Lower lobe of right lung (tissue), 2 donors: ENCODE data around the gene TPO. TPM values are rescaled to one million over a fixed set of nuclear protein-coding genes. Genes with fewer than 3 reads are reported as not detected.

Experiments used
- ATAC-seq, 2 donors: fragments of 200-7000 bp; cut with Tn5 transposase; one replicate each; pipeline ENCODE4 v1.9.1; 2020 to 2022; ENCODE audit warnings: mild to moderate bottlenecking in 2 of 2, moderate library complexity in 2 of 2
- DNase-seq: peaks from one replicate; pipeline ENCODE4 v3.0.0-alpha.2; 2020
- H3K27ac ChIP-seq: fragments of 200-600 bp; one replicate; pipeline ENCODE4 v1.8.0; 2022
- H3K27me3 ChIP-seq: fragments of 200-600 bp; one replicate; pipeline ENCODE4 v1.8.0; 2022; ENCODE audit warnings: low read depth
- H3K36me3 ChIP-seq: fragments of 200-600 bp; one replicate; pipeline ENCODE4 v1.8.0; 2022; ENCODE audit warnings: mild to moderate bottlenecking
- H3K4me1 ChIP-seq: fragments of 200-600 bp; one replicate; pipeline ENCODE4 v1.8.0; 2022
- H3K4me3 ChIP-seq: fragments of 200-600 bp; one replicate; pipeline ENCODE4 v1.8.0; 2022; ENCODE audit warnings: mild to moderate bottlenecking
- H3K9me3 ChIP-seq: fragments of 200-600 bp; one replicate; pipeline ENCODE4 v1.8.0; 2022
- intact Hi-C: fragments of 100-400 bp; cut with DNase I; formaldehyde crosslinking; loops from one replicate; pipeline ENCODE4 v1.11.0; 2022
- total RNA-seq: library from RNA; stranded (reverse); fragmentation: NEBNext Ultra II Directional; extraction: Animal tissue kit (Norgen Biotek cat#: 25700); gene quantifications from one replicate; pipeline ENCODE4 v1.2.1, GENCODE V29; 2021
- TF ChIP-seq, protein P1 (sequence below): fragments of 200-600 bp; IDR thresholded peaks from one replicate; pipeline ENCODE4 v1.8.0; 2022; ENCODE audit warnings: antibody characterized with exemption, mild to moderate bottlenecking
- donor health status: DM: no; HTN: yes; CAD: no; lungs with severe emphysema.

Gene TPO
- total RNA-seq, 1 donor from 2014 or later = 0.21 TPM

DNA sequence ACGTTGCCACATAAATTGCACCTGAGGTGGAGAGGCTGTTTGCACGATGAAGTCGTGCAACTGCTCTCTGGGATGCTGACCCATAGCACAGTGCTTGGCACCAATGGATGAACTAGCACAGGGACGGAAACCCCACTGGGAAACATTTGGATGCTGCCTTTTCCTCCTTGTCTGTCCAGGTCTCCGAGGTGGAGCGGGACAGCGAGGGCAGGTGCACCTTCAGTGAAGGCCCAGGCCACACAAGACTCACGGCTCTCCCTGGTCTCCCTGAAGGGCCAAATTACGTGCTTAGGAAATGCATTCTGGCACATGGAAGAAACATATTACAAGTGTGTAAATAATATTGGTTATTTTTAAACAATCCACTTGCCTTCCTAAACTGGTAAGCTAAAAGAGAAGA, 70.3 kb downstream of the TPO start:
- no peaks in the 10 kb centered on the region for H3K9me3 ChIP-seq
- no peak overlapping the region for H3K4me3 ChIP-seq
- H3K36me3 ChIP-seq = no peaks in the 10 kb centered on the region
- H3K4me1 ChIP-seq = no peaks in the 10 kb centered on the region
- H3K27me3 ChIP-seq = no peaks in the 10 kb centered on the region
- TF ChIP-seq, protein P1, sequence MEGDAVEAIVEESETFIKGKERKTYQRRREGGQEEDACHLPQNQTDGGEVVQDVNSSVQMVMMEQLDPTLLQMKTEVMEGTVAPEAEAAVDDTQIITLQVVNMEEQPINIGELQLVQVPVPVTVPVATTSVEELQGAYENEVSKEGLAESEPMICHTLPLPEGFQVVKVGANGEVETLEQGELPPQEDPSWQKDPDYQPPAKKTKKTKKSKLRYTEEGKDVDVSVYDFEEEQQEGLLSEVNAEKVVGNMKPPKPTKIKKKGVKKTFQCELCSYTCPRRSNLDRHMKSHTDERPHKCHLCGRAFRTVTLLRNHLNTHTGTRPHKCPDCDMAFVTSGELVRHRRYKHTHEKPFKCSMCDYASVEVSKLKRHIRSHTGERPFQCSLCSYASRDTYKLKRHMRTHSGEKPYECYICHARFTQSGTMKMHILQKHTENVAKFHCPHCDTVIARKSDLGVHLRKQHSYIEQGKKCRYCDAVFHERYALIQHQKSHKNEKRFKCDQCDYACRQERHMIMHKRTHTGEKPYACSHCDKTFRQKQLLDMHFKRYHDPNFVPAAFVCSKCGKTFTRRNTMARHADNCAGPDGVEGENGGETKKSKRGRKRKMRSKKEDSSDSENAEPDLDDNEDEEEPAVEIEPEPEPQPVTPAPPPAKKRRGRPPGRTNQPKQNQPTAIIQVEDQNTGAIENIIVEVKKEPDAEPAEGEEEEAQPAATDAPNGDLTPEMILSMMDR = no peak
- H3K27ac ChIP-seq = no peak overlapping the region
- ATAC-seq = no peak
- intact Hi-C loops = no loop called here
- no peak for DNase-seq

DNA sequence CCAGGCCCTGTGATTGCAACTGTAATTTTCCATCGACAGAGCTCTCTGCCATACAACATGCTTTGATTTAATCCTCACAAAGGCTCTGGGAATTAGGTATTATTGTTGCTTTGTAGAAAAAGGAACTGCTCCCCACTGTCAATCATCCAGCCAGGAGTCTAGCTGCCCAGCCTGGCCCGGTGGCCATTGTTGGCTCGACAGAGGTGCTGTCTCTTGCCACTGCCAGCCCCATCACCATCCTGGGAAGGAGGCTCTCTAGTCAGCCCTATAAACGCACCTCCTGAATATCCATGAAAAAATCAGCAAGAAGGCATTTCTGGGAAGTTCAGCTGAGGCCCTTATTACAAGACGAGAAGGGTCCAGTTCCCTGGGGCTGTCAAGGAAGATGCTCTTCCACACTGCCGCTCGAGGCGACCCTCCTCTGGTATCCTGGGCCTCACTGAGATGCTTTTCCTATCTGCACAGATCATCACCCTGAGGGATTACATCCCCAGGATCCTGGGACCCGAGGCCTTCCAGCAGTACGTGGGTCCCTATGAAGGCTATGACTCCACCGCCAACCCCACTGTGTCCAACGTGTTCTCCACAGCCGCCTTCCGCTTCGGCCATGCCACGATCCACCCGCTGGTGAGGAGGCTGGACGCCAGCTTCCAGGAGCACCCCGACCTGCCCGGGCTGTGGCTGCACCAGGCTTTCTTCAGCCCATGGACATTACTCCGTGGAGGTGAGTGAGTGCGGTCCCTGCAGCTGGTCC, 71.0 kb downstream of the TPO start:
- H3K27ac ChIP-seq = no peak overlapping the region
- H3K9me3 ChIP-seq = no peaks in the 10 kb centered on the region
- no peak overlapping the region for H3K4me3 ChIP-seq
- H3K36me3 ChIP-seq = no peaks in the 10 kb centered on the region
- TF ChIP-seq, protein P1 = no peak
- DNase-seq (no peak), ATAC-seq (no peak)
- intact Hi-C loops = no loop called here
- no peaks in the 10 kb centered on the region for H3K4me1 ChIP-seq
- H3K27me3 ChIP-seq = no peaks in the 10 kb centered on the region

DNA sequence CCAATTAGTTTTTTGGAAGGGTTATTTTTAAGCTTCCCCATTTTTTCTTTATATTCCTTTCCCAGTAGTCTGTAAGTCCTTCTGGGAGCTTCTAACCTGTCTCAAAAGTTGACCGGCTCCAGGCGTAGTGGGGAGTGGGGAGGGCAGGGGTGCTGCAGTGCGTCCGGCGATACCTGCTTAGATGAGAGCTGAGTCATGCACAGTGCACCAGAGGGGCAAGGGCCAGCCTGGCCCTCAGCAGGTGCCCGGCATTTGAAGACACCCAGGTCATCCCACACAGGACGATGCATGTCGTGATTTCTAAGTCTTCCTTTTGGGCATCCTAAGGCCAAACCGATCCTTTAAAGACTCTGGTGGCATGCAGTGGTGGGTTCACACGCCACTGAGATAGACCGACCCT, 73.4 kb downstream of the TPO start:
- no peak for DNase-seq
- H3K4me1 ChIP-seq = no peaks in the 10 kb centered on the region
- H3K9me3 ChIP-seq = no peaks in the 10 kb centered on the region
- no peak overlapping the region for H3K27ac ChIP-seq
- H3K4me3 ChIP-seq = no peak overlapping the region
- TF ChIP-seq, protein P1 = no peak
- H3K36me3 ChIP-seq = no peaks in the 10 kb centered on the region
- no peak for ATAC-seq
- intact Hi-C loops = no loop called here
- no peaks in the 10 kb centered on the region for H3K27me3 ChIP-seq

DNA sequence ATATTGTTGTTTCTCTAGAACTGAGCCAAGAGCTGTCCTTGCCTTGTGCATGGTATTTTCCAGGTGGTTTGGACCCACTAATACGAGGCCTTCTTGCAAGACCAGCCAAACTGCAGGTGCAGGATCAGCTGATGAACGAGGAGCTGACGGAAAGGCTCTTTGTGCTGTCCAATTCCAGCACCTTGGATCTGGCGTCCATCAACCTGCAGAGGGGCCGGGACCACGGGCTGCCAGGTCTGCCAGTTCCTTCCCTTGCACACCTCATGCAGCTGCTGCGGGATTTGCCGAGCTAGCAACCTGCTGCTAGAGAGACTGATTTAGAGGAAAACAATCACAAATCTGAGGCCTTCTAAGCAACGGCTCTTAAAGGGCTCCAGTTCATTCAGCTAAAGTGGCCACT, 74.5 kb downstream of the TPO start:
- H3K36me3 ChIP-seq = no peaks in the 10 kb centered on the region
- intact Hi-C loops = no loop called here
- no peak overlapping the region for H3K27ac ChIP-seq
- DNase-seq (no peak), ATAC-seq (no peak)
- no peaks in the 10 kb centered on the region for H3K27me3 ChIP-seq
- TF ChIP-seq, protein P1 = no peak
- H3K4me1 ChIP-seq = no peaks in the 10 kb centered on the region
- H3K9me3 ChIP-seq = no peaks in the 10 kb centered on the region
- H3K4me3 ChIP-seq = no peak overlapping the region

DNA sequence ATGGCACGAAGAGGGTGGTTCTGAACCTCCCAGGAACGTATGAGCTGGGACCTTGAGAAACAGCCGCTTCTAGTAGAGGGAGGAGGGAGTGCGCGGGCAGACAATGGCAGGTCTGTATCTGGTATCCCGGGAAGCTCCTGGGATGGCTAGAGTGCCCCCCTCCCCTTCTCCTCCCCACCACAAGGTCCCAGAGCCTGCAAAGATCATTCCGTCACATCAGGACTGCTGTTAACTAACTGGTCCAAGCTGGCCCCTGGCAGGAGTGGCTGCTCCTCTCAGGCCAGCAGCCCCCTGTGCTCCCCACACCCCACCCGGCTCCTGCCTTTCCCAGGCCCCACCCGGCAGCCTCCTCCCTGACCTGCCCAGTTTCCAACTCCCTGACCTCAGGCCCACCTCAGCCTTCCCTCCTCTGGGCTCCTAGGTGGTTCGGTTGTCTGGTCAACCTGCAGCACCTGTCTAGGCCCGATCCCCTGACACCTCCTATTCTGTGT, 75.0 kb downstream of the TPO start:
- Histone ChIP-seq H3K4me3 (no peak overlapping the region), H3K4me1 (no peaks in the 10 kb centered on the region), H3K9me3 (no peaks in the 10 kb centered on the region), H3K36me3 (no peaks in the 10 kb centered on the region), H3K27ac (no peak overlapping the region), H3K27me3 (no peaks in the 10 kb centered on the region)
- DNase-seq (no peak), ATAC-seq (no peak)
- TF ChIP-seq, protein P1 = no peak
- intact Hi-C loops = no loop called here
